Superior temporal gyrus (tissue), 1 donor: ENCODE data around the gene IDH3B.

ENCODE experiments used
- DNase-seq: peaks from one replicate; pipeline ENCODE4 v3.0.0-alpha.2; 2016; ENCODE audit errors: extremely low spot score

IDH3B gene

GRCh38 chr20:2657241-2657640, 6.8 kb downstream of the IDH3B start:
- no peak for DNase-seq

GRCh38 chr20:2656471-2657117, 7.4 kb downstream of the IDH3B start:
- DNase-seq = no peak

GRCh38 chr20:2655331-2656116, 8.5 kb downstream of the IDH3B start:
- no peak for DNase-seq

GRCh38 chr20:2654831-2655230, 9.2 kb downstream of the IDH3B start:
- DNase-seq = no peak

- DNase-seq = no peak
Observed at GRCh38 chr20:2654384-2654822, 9.6 kb downstream of the IDH3B start.

- no peak for DNase-seq
Observed at GRCh38 chr20:2653556-2654383, 10.2 kb downstream of the IDH3B start.

- DNase-seq = peak; percentile 64
Observed at GRCh38 chr20:2652724-2653555, 11.1 kb downstream of the IDH3B start.

GRCh38 chr20:2651772-2652723, 12.0 kb downstream of the IDH3B start, which contains the start of gene NOP56:
TSS of gene NOP56 (plus strand) at chr20:2652632. CDS start at chr20:2652661, 29 bp downstream.
- peak; percentile 93 for DNase-seq

- DNase-seq = no peak
Observed at GRCh38 chr20:2643708-2644107, 20.3 kb downstream of the IDH3B start.

GRCh38 chr20:2640899-2641298, 23.1 kb downstream of the IDH3B start:
- no peak for DNase-seq

DNA sequence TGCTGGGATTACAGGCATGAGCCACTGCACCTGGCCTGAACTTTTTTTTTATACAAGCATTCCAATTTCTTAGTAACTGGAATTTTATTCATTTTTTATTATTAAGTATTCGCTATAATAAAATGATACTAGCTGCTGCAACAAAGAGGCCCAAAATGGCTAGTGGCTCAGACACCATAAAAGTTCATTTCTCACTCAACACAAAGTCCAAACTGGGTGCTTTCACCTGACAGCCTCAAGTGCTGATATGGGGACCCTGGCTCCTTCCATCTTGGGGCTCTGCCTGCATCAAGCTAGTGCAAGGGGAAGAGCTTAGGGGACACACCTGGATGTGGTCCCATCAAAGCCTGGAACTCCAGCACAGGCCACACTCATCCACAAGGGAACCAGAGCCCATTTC, 23.8 kb downstream of the IDH3B start:
- DNase-seq = no peak

GRCh38 chr20:2637246-2637645, 26.8 kb downstream of the IDH3B start:
- DNase-seq = no peak

- DNase-seq = no peak
Observed at GRCh38 chr20:2633381-2633780, 30.6 kb downstream of the IDH3B start.

GRCh38 chr20:2631228-2631627, 32.8 kb downstream of the IDH3B start:
- DNase-seq = no peak

DNA sequence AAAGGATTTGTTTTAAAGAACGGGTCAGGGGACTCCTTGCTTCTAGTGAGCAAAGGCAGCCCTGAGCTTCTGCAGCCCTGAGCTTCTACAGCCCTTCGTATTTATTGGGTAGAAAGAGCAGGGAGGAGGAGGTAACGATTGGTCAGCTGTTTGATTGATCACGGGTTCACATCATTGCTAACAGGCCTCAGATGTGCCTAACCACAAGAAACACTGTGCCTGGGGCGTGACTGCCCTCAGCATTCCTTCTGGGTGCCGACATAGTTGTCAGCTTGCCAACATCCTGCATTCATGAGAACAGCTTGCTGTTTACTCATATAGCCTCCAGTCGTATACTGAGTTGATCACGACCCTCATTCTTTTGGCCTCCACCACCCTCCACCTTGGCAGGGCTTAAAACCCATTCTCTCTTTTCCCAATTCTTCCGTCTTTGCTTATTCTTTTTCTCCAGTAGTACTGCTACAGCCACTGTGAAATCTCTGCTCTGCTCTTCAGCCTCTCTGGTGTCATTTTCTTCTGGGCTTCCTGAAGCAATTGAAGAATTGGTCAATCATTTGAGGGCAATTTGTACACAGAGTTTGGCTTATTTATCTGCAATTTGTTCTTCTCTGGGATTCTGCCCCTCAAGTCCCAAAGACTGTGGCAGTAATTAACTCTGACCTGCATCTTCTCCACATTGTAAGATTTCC, 37.0 kb downstream of the IDH3B start:
- DNase-seq = no peak

DNA sequence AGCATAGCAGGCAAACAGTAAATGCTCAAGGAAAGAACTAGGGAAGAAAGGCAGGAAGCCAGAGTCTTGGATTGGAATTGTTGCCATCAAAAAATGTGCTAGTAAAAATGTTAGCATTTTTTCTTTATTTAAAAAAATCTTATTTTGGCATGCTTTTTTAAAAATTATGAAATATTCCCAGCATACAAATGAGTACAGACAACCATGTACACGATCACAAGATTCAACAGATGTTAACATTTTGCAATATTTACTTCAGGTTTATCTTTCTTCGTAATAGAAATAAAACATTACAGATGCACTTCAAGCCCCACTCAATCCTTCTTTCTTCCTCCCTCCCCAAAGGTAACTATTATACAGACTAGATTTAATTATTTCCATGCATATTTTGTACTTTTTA, 39.0 kb downstream of the IDH3B start:
- no peak for DNase-seq

DNA sequence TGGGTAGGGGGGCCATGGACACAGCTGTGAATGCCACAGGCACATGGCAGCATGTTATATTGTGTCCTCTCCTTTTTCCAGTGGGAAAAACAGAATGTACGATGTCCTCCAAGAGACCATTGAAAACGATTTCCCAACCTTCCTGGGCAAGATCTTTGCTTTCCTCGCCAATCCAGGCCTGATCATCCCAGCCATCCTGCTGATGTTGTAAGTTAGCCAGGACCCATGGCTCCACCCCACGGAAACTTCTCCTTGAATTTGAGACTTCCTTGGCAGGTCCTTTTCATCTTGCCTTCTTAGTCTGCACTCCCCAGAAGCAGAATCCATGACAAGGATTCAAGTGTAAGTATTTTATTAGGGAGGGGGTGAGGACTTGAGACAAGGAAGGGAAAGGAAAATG, 39.8 kb downstream of the IDH3B start:
- no peak for DNase-seq

GRCh38 chr20:2619961-2620595, 43.9 kb downstream of the IDH3B start:
- no peak for DNase-seq

DNA sequence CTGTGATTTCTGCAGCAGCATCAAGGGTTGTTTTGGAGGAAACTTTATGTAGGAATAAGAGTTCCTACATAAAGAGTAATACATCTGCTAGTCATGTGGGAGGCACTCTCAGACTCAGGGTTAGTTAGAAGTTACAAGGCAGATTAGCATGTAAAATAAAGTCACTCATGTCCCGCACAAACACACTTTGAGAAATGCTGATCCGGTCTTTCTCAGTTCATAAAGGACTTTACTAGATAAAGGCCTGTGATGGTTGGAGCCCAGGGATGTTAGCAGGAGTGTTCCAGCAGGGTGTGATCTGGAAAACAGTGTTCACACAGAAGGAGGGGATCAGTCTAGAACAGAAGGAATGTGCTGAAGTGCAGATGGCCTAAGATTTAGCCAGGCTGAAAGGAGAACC, 44.7 kb downstream of the IDH3B start:
- no peak for DNase-seq
